C4-2B (cell line): ENCODE measurements around the gene DPP4.
A peak's percentile ranks its signal among the peaks of the same experiment; 100 is the strongest.

ENCODE experiments used
- H3K27ac ChIP-seq: fragments of 450-650 bp; 2 replicates; pipeline ENCODE4 v1.5.1; 2017
- CTCF ChIP-seq: fragments of 450-650 bp; conservative IDR thresholded peaks from 2 replicates; pipeline ENCODE4 v1.5.1; 2017; ENCODE audit warnings: mild to moderate bottlenecking
- ZFX ChIP-seq: fragments of 450-650 bp; IDR thresholded peaks from 2 replicates; pipeline ENCODE4 v1.6.1; 2017

The DPP4 gene

GRCh38 chr2:162099836-162100235, 25.8 kb upstream of the DPP4 start:
- no peak overlapping the region for H3K27ac ChIP-seq
- TF ChIP-seq ZFX (no peak), CTCF (no peak)

DNA sequence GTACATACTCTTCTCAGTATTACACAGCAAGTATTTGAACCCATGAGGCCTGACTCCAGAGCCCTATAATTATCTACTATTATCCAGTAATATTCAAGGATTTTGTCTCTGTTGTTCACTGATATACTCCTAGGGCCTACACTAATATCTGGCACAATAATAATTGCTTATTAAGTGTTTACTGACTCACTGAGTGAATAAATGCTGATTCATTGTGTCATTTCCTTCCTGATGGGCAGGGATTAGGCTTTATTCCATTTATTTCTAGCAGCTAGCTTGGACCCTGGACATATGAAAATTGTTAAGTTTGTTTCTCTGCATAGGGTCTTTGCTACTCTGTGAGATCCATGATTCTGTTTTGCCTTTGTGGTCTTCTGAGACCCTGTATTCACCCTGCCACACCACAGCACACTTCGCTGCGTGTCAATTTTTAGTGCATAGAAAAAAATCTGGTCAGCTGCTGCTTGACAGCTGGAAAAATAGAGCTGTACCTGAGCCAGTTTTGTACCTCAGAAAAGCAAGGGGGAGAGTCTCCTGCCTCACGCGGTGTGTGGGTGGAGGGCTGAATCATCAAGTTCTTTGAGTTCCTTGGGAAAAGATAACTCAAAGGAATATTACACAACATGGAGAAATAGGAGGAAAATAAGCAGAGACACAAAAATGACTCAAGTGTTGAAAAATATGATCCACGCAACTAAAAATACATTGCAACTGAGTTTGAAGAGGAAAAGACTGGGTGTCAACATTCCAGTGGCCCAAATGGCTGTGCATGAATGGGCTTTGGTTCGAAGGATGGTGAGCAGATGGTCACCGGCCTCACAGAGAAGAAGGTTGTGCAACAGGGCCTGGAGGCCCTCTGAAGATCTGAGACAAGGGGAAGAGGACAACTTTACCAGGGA, 18.9 kb upstream of the DPP4 start:
- peak overlapping the region; percentile 89 for H3K27ac ChIP-seq
- no peak for TF ChIP-seq CTCF
- TF ChIP-seq ZFX = no peak

DNA sequence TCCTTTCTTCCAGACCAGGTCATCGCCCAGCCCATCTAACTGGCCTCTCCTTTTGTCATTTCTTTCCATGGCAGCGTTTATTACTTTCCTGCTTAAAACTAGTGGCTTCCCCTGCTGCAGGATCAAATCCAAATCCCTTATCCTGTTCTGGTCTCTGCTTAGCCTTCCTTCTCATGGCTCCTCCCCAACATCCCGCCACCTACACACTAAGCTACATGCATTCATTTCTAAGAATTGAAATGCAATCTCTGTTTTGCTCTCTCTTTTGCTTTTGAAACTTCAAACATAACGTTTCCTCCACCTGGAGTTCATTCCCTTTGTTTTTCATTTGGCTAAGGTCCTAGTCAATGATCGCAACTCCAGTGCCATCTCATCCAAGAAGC, 18.0 kb upstream of the DPP4 start:
- peak overlapping the region; percentile 89 for H3K27ac ChIP-seq
- TF ChIP-seq ZFX (no peak), CTCF (no peak)

DNA sequence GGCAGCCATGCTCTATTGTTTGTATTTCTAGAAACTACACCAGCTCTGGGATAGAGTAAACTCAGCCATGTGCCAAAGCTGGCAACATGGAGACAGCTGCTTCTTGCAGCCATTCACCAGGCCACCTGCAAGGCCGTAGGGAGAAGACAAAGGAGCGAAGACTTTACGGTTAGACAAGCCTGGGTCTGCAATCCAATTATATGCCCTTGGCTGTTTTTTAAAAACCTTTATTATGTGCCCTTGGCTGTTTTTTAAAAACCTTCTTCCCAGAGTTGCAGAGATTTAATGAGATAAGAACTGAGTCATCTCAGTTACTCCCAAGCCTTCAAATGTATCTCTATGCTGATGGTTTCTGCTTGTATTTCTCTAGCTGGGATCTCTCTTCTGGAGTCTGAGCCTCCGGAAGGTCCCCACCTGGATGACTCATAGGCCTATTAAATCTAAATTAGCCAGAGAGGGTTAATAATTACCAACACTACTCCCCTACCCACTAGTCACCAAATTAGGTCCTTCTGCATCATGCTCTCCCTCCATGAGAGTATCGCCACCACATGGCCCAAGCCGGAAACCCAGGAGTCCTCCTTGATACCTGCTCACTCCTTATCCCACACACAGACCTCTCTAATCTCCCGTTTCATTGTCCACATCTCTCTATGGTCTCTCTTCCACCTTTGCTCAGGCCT, 17.5 kb upstream of the DPP4 start:
- TF ChIP-seq CTCF (no peak), ZFX (no peak)
- peak overlapping the region; percentile 89 for H3K27ac ChIP-seq

DNA sequence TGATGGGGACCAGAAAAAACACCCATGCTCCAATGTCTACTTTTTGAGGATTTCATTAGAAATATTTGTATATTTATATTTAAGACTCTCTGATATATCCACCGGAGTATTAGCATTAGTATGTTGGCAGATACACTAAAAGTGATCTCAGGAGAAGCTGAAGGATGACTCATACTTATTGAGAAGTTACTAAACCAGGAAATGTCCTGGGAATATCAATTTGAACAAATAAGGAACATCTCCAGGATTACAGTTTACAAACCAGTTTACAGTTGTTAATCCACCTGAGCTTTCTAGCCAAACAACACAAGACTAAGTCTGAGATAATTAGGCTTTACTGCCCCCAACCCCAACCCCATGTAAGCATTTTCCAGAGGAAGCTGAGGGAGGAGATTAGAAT, 16.1 kb upstream of the DPP4 start:
- TF ChIP-seq CTCF (no peak), ZFX (no peak)
- H3K27ac ChIP-seq = peak overlapping the region; percentile 89; the same call in 1 of the 2 replicates

- peak overlapping the region; percentile 69; the same call in 1 of the 2 replicates for H3K27ac ChIP-seq
- TF ChIP-seq ZFX (no peak), CTCF (no peak)
Observed at GRCh38 chr2:162086904-162087303, 12.9 kb upstream of the DPP4 start.
